ENCODE measurements around the gene IFRD2. TPM values are rescaled to one million over a fixed set of nuclear protein-coding genes. Genes with fewer than 3 reads are reported as not detected.

Gene IFRD2
- total and polyA plus RNA-seq, 2 of the 13 experiments (the other 11 are each of a cell fraction or from before 2014, with no cell fraction given): 32.8 to 96.1 TPM

DNA sequence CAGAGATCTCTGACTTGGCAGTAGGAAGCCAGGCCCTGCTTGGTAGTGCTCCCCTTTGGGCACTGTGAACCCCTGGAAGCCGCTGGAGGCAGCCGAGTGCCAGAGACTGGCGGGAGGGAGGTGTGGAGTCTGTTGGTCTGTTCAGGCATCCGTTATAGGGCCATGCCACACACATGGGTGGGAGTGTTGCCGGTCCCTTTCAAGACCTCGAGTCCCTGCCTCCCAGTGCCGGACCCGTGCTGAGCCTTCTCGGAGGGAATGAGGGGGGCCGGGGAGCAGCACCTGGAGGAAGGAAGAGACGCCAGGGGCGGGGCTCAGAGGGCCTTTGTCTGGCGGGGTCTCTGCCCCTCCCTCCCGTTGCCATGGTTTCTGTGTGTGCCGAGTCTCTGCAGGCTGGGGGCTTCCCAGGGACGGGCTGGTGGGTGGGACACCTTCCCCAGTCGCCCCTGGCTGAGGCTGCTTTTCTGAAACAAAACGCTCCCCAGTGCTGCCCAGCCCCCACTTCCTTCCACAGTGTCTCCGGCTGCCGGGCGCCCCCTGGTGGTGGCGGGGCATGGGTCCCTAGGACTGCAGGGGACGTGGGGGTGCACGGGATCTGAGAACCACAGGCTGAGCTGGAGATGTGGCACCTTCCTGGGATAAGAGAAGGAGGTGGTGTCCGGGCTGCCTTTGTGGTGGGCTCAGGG lies 46.3 kb downstream of the IFRD2 start (continued):
- TF ChIP-seq, protein P1, sequence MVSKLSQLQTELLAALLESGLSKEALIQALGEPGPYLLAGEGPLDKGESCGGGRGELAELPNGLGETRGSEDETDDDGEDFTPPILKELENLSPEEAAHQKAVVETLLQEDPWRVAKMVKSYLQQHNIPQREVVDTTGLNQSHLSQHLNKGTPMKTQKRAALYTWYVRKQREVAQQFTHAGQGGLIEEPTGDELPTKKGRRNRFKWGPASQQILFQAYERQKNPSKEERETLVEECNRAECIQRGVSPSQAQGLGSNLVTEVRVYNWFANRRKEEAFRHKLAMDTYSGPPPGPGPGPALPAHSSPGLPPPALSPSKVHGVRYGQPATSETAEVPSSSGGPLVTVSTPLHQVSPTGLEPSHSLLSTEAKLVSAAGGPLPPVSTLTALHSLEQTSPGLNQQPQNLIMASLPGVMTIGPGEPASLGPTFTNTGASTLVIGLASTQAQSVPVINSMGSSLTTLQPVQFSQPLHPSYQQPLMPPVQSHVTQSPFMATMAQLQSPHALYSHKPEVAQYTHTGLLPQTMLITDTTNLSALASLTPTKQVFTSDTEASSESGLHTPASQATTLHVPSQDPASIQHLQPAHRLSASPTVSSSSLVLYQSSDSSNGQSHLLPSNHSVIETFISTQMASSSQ (IDR thresholded peaks at IDR 0.05; ENCODE audit: low read depth): no peak
- TF ChIP-seq, protein P1 (CRISPR knock-in tag; IDR thresholded peaks at IDR 0.05; ENCODE audit: borderline replicate concordance): no peak
- TF ChIP-seq ZBTB42 (CRISPR knock-in tag; IDR thresholded peaks at IDR 0.05) (no peak), MAF1 (CRISPR knock-in tag; IDR thresholded peaks at IDR 0.05; ENCODE audit: borderline replicate concordance) (peak; percentile 42; the same call in 1 of the 2 replicates), CBX5 (CRISPR knock-in tag; IDR thresholded peaks at IDR 0.05; ENCODE audit: borderline replicate concordance) (peak; percentile 70; the same call in 1 of the 2 replicates), ARNT (IDR thresholded peaks at IDR 0.05) (no peak), ZNF746 (CRISPR knock-in tag; IDR thresholded peaks at IDR 0.05) (no peak), FOXJ3 (CRISPR knock-in tag; IDR thresholded peaks at IDR 0.05; ENCODE audit: borderline replicate concordance) (no peak), SMARCE1 (IDR thresholded peaks at IDR 0.05; ENCODE audit: borderline replicate concordance) (no peak), ZNF136 (CRISPR knock-in tag; IDR thresholded peaks at IDR 0.05; ENCODE audit: low read depth) (no peak), RFX3 (CRISPR knock-in tag; IDR thresholded peaks at IDR 0.05) (0 out of 2 replicates have a peak, but pooled peaks have one; percentile 11), ZMYM2 (CRISPR knock-in tag; IDR thresholded peaks at IDR 0.05) (no peak), ARNT2 (CRISPR knock-in tag; IDR thresholded peaks at IDR 0.05; ENCODE audit: low read depth) (no peak), ZNF350 (CRISPR knock-in tag; IDR thresholded peaks at IDR 0.05; ENCODE audit: borderline replicate concordance, low read depth) (no peak), ZNF841 (CRISPR knock-in tag; IDR thresholded peaks at IDR 0.05; ENCODE audit: borderline replicate concordance) (no peak), IRF2 (CRISPR knock-in tag; IDR thresholded peaks at IDR 0.05) (peak; percentile 76; the same call in 1 of the 2 replicates), RFX1 (IDR thresholded peaks at IDR 0.05) (no peak; the same call in 1 of the 2 replicates), BRCA1 (CRISPR knock-in tag; IDR thresholded peaks at IDR 0.05) (no peak), ZNF224 (CRISPR knock-in tag; IDR thresholded peaks at IDR 0.05) (no peak), ZNF282 (IDR thresholded peaks at IDR 0.05; ENCODE audit: partially characterized antibody) (no peak), KDM3A (CRISPR knock-in tag; IDR thresholded peaks at IDR 0.05; ENCODE audit: low read depth) (no peak), ZBTB43 (CRISPR knock-in tag; conservative IDR thresholded peaks at IDR 0.05) (no peak)
- TF ChIP-seq, protein P2, sequence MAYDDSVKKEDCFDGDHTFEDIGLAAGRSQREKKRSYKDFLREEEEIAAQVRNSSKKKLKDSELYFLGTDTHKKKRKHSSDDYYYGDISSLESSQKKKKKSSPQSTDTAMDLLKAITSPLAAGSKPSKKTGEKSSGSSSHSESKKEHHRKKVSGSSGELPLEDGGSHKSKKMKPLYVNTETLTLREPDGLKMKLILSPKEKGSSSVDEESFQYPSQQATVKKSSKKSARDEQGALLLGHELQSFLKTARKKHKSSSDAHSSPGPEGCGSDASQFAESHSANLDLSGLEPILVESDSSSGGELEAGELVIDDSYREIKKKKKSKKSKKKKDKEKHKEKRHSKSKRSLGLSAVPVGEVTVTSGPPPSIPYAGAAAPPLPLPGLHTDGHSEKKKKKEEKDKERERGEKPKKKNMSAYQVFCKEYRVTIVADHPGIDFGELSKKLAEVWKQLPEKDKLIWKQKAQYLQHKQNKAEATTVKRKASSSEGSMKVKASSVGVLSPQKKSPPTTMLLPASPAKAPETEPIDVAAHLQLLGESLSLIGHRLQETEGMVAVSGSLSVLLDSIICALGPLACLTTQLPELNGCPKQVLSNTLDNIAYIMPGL (CRISPR knock-in tag; IDR thresholded peaks at IDR 0.05; ENCODE audit: borderline replicate concordance in 1 of 2, low read depth in 1 of 2): peak; percentile 78 to 91

All from HepG2 (cell line).